ELF-1 (cell line): Measurements from ENCODE around the gene CTDSP2.

Experiments
- DNase-seq: peaks from one replicate; pipeline ENCODE4 v3.0.0-alpha.2; 2016; ENCODE audit warnings: low read depth, low spot score

The CTDSP2 gene

DNA sequence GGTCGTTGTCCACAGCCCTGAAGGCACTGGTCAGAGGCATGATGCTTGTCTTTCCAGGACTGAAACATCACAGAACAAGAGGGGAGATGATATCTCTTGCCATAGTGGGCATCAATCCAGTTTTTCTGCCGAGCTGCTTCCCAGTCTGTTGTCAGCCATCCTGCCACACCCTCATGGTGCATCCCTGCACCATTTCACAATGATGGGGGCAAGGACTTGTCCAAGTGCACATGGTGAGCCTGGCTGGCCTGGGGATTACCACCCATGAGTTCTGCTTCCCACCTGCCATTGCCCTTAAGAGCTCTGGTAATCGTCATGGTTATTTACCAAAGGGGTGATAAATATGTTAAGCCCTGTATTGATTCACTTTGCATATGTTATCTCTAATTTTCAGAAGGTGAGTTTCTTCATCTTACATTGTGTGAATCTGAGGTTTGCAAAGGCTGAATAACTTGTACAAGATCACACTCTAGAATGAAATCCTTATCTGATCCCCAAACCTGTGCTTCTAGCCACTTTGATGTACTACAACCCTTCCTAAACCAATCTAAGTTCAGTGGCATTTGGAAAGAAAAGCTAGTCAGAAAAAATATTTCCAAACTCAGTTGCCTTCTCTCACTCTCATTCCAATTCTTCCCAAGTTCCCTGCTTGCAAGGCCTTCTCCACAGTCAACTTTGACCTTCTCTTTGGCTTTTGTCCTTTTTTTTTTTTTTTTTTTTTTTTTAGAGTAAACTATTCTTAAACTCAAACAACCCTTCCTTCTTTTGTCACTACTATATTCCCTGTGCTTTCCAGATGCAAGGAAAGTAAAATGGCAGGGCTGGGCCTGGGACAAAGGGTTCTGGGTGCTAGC is 30.3 kb downstream of the CTDSP2 start:
- DNase-seq = no peak

GRCh38 chr12:57815177-57816000 is 31.1 kb downstream of the CTDSP2 start:
- peak; percentile 65 for DNase-seq

DNA sequence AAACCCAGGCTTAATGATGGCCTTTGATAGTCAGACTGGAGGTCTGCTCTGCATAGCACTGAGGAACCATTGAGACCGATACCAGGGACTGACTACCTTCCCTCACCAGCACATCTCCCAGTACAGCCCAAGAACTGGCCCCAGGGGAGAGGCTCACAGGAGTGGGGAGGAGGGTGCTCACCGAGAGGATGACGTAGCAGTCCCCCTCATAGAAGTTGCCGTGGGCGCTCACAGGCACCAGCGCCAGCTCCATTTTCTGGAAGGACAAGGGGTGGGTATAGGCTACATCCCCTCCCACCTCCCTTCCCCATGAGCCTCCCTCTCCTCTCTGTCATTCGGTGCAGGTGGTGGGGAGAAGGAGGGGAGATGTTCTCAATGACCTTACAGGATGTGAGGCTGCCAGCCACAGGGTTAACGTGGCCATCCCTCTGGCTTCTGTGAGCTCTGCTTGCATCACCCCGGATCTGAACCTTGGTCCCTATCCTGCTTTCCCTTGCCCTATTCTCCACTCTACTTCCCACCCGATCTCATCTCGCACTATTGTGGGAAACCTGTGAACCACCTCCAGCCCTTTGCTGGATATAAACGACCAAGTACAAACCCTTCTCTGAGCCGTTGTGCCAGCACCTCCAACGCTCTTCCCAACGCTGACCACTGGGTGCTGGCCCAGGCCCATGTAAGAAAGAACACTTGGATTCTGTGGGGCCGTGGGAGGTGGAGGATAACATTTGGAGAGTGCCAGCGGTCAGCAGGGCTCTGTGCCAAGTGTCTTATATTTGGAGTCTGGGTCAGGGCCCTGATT is 32.4 kb downstream of the CTDSP2 start:
- no peak for DNase-seq

DNA sequence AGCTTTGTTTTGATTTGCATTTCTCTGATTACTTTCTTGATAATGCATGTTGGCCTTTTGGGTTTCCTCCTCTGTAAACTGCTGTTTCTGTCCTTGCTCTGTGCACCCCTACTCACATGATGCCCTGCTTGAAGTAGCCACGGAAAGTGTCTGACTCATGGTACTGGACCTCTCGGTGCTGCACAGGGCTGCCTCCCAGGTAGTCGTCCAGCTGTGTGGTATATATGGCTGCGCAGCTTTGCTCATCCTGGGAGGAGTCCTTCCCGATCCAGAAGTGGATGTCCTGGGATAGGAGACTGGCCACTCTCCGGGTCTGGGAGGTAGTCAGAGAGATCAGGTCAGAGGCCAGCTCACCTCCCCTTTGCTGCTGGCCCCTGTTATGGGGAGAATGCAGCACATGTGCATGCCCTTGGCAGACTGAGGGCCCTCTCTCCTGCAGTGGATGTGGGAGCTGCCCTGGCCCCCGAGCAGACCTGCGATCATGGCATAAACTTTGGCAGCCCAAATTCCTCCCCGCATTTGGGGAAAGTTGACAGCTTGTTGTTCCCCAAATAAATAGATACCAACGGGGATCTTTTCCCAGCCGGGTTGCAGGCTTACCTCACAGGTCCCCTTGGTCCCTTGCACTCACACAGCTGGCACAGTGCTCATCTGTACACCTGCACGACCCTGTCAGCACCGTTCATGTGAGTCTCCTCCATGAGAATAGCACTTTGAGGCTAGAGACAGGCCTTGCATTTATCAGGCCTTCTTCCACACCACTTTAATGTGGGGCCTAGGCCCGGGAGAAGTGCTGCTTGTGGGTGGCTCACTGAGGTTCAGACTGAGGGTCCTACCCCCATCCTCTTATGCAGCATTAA is 33.2 kb downstream of the CTDSP2 start:
- DNase-seq = no peak

DNA sequence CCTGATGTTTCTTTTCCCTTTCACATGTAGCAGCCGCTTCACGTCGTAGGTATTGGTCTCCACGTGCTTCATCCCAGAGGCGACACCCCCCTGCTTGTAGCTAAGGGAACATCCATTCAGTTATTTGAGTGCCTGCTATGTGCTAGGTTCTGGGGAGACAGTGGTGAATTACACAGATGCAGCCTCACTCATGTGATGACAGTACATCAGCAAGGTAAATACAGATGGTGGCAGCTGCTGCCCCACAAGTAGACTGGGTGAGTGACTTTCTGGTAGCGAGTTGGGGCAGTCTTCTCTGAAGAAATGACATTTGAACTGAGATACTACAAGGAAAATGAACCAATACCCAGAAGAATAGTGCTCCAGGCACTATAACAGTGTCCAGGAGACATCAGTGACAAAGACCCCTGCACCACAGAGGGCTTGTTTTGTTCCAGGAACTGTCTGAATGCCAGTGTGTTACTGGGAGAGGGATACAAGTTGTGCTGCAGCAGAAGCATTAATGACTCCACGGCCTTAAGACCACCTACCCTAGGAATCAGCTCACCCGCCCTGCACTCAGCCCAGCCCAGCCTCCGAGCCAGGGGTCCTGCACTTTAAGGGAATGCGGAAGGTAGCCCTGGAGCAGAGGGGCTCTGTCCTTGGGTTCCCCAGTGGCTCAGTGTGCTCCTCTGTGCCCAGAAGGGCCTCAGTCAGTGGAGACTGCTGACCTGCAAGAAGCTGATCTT is 35.3 kb downstream of the CTDSP2 start:
- DNase-seq = no peak

DNA sequence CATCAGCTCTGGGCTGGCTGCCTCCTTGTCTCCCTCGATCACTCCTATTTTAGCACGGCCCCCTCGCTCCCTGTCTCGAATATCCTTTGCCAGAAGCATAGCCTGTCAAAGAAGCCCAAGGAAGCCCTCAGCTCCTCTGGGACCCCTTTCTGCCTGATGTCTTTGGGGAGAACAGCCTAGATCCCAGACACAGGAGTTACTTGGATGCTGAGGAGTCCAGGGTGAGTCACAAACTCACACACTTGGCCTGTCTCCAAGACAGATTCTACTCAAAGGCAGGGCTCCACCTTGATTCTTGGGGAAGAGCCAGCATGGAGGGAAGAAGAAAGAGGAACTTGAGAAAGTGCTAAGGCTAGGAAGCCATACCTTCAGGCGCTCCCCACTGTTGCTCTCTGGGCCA is 36.1 kb downstream of the CTDSP2 start:
- no peak for DNase-seq

DNA sequence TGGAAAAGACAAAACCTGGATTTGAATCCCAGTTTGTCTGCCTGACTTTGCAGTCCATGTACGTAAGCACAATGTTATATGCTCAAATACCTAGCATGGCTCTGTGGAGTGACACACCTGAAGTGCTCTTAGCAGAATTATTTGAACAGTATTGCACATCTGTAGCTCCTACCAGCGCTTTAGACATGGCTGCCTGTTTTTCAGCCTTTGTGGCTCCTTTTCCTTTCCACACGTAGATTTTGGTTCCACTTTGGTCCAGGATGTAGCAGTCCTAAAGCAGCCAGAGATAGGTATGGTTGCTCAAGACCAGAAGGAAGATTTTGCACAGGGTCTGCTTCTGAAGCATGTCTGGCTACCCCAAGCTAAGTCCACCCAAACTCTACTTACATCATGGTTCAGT is 37.1 kb downstream of the CTDSP2 start:
- DNase-seq = no peak

GRCh38 chr12:57808351-57808750 is 38.2 kb downstream of the CTDSP2 start:
- DNase-seq = no peak

GRCh38 chr12:57807285-57807684 is 39.2 kb downstream of the CTDSP2 start:
- no peak for DNase-seq

DNA sequence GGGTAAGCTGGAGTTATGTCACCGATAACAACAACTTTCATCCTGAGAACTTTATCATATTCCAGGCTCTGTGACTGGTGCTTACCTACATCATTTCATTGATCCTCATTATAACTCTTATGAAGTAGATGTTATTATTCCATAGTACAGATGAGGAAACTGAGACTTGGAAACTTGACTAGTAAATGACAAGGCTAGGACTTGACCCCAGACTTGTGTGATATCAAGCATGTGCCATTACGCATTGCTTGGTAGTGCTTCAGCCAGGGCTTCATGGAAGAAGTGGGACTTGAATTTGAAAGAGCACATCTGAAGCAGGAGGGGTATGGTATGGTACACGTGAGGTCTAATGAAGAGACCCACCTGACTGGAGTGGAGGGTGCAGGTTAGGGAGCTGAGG is 39.9 kb downstream of the CTDSP2 start:
- DNase-seq = no peak

DNA sequence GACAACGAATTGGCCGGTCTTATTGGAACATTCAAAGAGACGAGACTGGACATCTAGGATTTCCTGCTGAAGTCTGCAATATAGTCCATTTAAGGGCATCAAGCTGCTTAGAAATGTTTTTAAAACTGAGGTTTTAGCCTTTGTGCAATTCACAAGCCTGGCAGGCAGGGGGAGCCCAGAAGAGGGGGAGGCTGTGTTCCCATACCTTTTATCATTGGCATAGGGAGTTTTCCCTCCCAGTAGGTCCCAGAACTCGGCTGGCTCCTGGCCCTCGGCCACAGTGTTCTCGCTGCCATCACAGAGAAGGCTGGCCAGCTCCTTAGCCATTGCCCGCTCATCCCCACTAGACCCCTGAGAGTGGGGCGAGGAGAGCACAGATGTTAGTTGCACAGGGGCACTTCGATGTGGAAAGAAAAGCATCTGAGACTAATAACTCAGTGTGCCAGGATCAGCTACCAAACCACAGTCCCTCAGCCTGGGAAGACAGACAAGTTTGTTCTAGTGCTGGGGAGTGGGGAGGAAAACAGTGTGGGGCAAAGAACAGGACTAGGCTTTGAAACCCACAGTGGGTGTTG is 43.1 kb downstream of the CTDSP2 start:
- peak; percentile 50 for DNase-seq

DNA sequence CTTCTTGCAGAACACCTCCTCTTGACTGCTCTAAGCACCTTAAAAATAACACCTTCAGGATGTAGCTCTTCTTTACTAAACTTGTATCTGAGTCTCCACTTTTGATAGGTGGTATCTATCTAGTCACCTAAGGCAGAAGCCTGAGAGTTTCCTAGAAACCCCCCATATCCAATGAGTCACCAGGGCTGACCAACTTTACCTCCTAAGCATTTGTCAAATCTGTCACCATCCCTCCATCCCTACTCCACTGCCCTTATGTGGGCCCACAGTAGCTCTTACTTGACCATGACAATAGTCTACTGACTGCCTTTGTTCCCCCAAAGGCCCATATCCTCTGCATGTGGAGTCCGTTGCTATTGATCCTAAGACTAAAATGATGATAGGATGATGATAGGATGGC is 43.9 kb downstream of the CTDSP2 start:
- DNase-seq = no peak

- no peak for DNase-seq
Measured at GRCh38 chr12:57800965-57801364, 45.6 kb downstream of the CTDSP2 start.

DNA sequence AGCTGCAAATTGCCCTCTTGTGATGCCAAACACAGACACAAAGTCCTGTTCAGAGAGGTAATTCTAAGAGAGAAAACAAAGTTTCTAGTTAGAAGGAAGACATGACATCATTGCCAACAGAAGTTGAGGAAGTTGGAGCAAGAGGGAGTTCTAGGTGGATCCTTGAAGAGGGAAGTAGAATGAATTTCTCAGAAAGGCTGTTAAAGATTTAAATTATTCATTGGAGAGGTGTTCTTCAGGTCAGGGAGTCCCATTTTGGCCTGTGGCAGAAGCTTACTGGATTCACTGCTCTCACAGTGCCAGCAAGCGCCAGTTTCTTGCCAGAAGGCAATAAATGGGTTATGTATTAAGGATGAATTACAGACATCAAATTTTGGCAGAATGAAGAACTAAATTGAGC is 48.6 kb downstream of the CTDSP2 start:
- DNase-seq = no peak

DNA sequence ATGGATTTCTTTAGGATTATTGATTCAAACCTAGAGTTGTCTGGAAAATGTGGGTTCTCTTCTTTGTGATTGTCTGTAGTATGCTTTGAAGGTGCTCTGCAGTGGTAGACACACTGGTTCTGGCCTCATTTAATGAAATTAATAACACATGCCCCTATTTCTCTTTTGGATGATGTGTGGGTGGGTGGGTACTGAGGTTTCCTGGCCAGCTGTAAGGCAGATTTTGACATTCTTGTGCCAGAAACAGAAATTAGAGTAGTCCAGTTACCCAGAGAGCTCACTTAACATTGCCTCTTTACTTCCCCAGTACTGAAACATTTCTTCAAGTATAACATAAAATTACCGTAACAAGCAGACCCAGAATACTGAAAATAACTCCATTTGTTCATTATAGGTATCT is 49.5 kb downstream of the CTDSP2 start:
- no peak for DNase-seq

- DNase-seq = no peak
Measured at GRCh38 chr12:57795354-57795753, 51.2 kb downstream of the CTDSP2 start.

- DNase-seq = no peak
Measured at GRCh38 chr12:57793920-57794319, 52.6 kb downstream of the CTDSP2 start.

GRCh38 chr12:57783861-57784260 is 62.7 kb downstream of the CTDSP2 start:
- no peak for DNase-seq

DNA sequence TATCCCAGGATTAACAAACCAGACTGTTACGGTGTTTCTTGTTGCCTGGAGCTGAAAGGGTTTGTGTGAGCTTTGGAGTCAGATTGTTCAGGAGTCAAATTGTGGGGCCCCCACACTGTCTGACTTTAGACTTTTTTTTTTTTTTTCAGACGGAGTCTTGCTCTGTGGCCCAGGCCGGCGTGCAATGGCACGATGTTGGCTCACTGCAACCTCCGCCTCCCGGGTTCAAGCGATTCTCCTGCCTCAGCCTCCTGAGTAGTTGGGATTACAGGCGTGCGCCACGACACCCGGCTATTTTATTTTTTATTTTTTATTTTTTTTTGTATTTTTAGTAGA is 63.1 kb downstream of the CTDSP2 start:
- no peak for DNase-seq
